Measurements from ENCODE around the gene C9orf43.
"Not testable (repeated sequence)": the region's sequence is repeated elsewhere in the genome, so short reads cannot be mapped to it uniquely, and the experiment has no call there.

The C9orf43 gene

GRCh38 chr9:113381909-113382411 lies 28.6 kb upstream of the C9orf43 start:
- DNase-seq, result no peak

GRCh38 chr9:113386571-113387393 lies 23.8 kb upstream of the C9orf43 start:
- DNase-seq, result no peak

GRCh38 chr9:113387560-113388230 lies 22.9 kb upstream of the C9orf43 start:
- no peak for DNase-seq

- no peak for DNase-seq
Measured at GRCh38 chr9:113388833-113389232, 21.7 kb upstream of the C9orf43 start.

GRCh38 chr9:113389451-113389850 lies 21.1 kb upstream of the C9orf43 start:
- DNase-seq, result no peak

- no peak for DNase-seq
Measured at GRCh38 chr9:113390192-113390960, 20.2 kb upstream of the C9orf43 start.

GRCh38 chr9:113391917-113392316 lies 18.6 kb upstream of the C9orf43 start:
- DNase-seq, result no peak

- DNase-seq, result no peak
Measured at GRCh38 chr9:113393281-113393680, 17.3 kb upstream of the C9orf43 start.

GRCh38 chr9:113395000-113395861 lies 15.3 kb upstream of the C9orf43 start:
- no peak for DNase-seq

- no peak for DNase-seq
Measured at GRCh38 chr9:113397203-113397631, 13.3 kb upstream of the C9orf43 start.

- no peak for DNase-seq
Measured at GRCh38 chr9:113398796-113399195, 11.8 kb upstream of the C9orf43 start.

GRCh38 chr9:113399646-113400200 lies 10.8 kb upstream of the C9orf43 start:
- no peak for DNase-seq

- peak; percentile 96 for DNase-seq
Measured at GRCh38 chr9:113401027-113401792, 9.3 kb upstream of the C9orf43 start, which contains the start of gene ALAD. ALAD (minus strand) TSS chr9:113401284; CDS start chr9:113393559, 7,725 bp downstream.

GRCh38 chr9:113403646-113404045 lies 6.9 kb upstream of the C9orf43 start:
- no peak for DNase-seq

GRCh38 chr9:113406353-113406752 lies 4.2 kb upstream of the C9orf43 start:
- not testable (repeated sequence) for DNase-seq

GRCh38 chr9:113406873-113407511 lies 3.6 kb upstream of the C9orf43 start:
- not testable (repeated sequence) for DNase-seq

GRCh38 chr9:113409481-113409880 lies 1.1 kb upstream of the C9orf43 start:
- DNase-seq, result no peak

GRCh38 chr9:113409883-113410206 lies 702 bp upstream of the C9orf43 start:
- DNase-seq, result no peak

GRCh38 chr9:113416149-113416721 lies 5.7 kb downstream of the C9orf43 start:
- DNase-seq, result no peak

- DNase-seq, result no peak
Measured at GRCh38 chr9:113417370-113417769, 6.8 kb downstream of the C9orf43 start.

Measured in NCI-H748 treated with DMSO at 0.1 percent for 48 hours (cell line).